OCI-LY3 (cell line): ENCODE results near the gene PIP4P1.

Source experiments
- H2AFZ ChIP-seq: fragments of 200-600, 300-600 bp; shearing (Covaris generic); 2 replicates; pipeline ENCODE4 v1.6.0; 2014; ENCODE audit warnings: antibody characterized with exemption, low read depth, low read length
- H3K27ac ChIP-seq: fragments of 200-600, 300-600 bp; sonication (generic); 2 replicates; pipeline ENCODE4 v1.5.1; 2014; ENCODE audit warnings: mild to moderate bottlenecking, low read length, moderate library complexity, mixed read lengths
- H3K27me3 ChIP-seq: fragments of 200-600, 300-600 bp; sonication (generic); 2 replicates; pipeline ENCODE4 v1.6.1; 2014; ENCODE audit warnings: low read depth, low read length, mixed read lengths
- H3K36me3 ChIP-seq: fragments of 200-600, 300-600 bp; sonication (generic); replicated peaks from 2 replicates; pipeline ENCODE3; 2014; ENCODE audit warnings: low read depth, low read length, mixed read lengths
- H3K4me1 ChIP-seq: fragments of 300-600, 200-600 bp; sonication (generic); 2 replicates; pipeline ENCODE4 v1.6.1; 2014; ENCODE audit warnings: low read length, mixed read lengths
- H3K4me2 ChIP-seq: fragments of 200-600, 300-600 bp; sonication (generic); 2 replicates; pipeline ENCODE4 v1.6.1; 2014; ENCODE audit warnings: low read length, mixed read lengths
- H3K4me3 ChIP-seq: fragments of 300-600, 200-600 bp; sonication (generic); 2 replicates; pipeline ENCODE4 v1.5.1; 2014; ENCODE audit warnings: antibody characterized with exemption, mild to moderate bottlenecking, low read length, moderate library complexity
- H3K79me2 ChIP-seq: fragments of 300-600, 200-600 bp; shearing (Covaris generic); 2 replicates; pipeline ENCODE4 v1.6.1; 2014; ENCODE audit warnings: mild to moderate bottlenecking, low read length, mixed read lengths
- H3K9ac ChIP-seq: fragments of 300-600, 200-600 bp; shearing (Covaris generic); 2 replicates; pipeline ENCODE4 v1.6.0; 2014; ENCODE audit warnings: mild to moderate bottlenecking, low read length, moderate library complexity
- H3K9me3 ChIP-seq: fragments of 200-600, 300-600 bp; shearing (Covaris generic); 2 replicates; pipeline ENCODE4 v1.6.1; 2014; ENCODE audit warnings: low read length, mixed read lengths; ENCODE audit not compliant: insufficient read depth
- H4K20me1 ChIP-seq: fragments of 200-600, 300-600 bp; sonication (generic); 2 replicates; pipeline ENCODE4 v1.6.1; 2016; ENCODE audit warnings: low read length, mixed read lengths; ENCODE audit not compliant: insufficient read depth
- EZH2phosphoT487 ChIP-seq: fragments of 200-600 bp; shearing (Covaris generic); IDR thresholded peaks from 2 replicates; pipeline ENCODE4 v1.6.1; 2018; ENCODE audit warnings: antibody characterized with exemption, mixed run types, low read depth
- TF ChIP-seq, protein P1 (sequence below): fragments of 200-600, 300-600 bp; sonication (generic); IDR thresholded peaks from 2 replicates; pipeline ENCODE4 v1.5.1; 2014; ENCODE audit warnings: antibody characterized with exemption, low read length, low read depth

The PIP4P1 gene

DNA sequence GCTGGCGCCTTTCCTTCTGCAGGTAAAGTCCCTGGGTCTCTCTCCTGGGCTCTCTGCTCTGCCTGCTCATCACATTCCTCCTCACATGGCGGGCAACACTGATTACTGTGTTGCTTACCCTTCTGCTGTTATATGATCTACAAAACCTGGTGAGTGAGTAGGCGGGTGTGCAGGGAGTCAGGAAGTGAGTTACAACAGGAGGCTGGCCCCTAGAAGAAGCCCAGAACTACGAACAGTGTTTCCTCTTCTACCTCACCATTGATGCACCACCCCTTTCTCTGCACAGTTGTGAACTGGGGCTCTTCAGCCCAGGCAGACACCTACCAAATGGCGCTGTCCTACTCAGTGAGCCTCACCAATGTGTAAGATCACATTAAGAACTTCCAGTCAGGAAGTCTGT, 20.4 kb downstream of the PIP4P1 start:
- H3K4me3 ChIP-seq: no peak overlapping the region
- 0 out of 2 replicates have a peak overlapping the region, but pooled peaks have one; percentile 16 for H3K4me2 ChIP-seq
- H3K4me1 ChIP-seq: peaks cover 39% of the 10 kb centered on the region
- H3K9ac ChIP-seq: no peak overlapping the region
- no peaks in the 10 kb centered on the region for H4K20me1 ChIP-seq
- H3K79me2 ChIP-seq: no peaks in the 10 kb centered on the region
- no peak overlapping the region for H3K27ac ChIP-seq
- H2AFZ ChIP-seq: no peak overlapping the region
- H3K9me3 ChIP-seq: no peaks in the 10 kb centered on the region
- no peak for TF ChIP-seq EZH2phosphoT487
- TF ChIP-seq, protein P1, sequence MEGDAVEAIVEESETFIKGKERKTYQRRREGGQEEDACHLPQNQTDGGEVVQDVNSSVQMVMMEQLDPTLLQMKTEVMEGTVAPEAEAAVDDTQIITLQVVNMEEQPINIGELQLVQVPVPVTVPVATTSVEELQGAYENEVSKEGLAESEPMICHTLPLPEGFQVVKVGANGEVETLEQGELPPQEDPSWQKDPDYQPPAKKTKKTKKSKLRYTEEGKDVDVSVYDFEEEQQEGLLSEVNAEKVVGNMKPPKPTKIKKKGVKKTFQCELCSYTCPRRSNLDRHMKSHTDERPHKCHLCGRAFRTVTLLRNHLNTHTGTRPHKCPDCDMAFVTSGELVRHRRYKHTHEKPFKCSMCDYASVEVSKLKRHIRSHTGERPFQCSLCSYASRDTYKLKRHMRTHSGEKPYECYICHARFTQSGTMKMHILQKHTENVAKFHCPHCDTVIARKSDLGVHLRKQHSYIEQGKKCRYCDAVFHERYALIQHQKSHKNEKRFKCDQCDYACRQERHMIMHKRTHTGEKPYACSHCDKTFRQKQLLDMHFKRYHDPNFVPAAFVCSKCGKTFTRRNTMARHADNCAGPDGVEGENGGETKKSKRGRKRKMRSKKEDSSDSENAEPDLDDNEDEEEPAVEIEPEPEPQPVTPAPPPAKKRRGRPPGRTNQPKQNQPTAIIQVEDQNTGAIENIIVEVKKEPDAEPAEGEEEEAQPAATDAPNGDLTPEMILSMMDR: no peak
- H3K36me3 ChIP-seq: peaks cover 35% of the 10 kb centered on the region
- H3K27me3 ChIP-seq: no peaks in the 10 kb centered on the region

DNA sequence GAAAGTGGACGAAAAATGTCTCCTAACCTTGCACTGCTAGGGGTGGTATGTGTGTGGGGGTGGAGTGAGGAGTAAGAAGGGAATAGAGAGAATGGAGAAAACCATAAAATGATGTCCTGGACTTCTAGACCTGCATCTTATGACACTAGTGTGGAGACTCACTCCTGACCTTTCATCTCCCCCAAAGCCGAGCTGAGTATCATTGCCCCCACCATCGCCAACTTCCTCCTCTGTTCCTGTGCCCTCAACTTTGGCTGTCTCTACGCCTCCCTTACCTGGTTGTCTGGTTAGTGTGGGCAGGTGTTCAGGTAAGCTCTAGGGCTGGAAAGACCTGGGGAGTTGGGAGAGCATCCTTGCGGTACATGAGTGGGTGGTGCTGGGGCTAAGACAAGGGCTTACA, 20.8 kb downstream of the PIP4P1 start:
- no peak overlapping the region for H3K4me3 ChIP-seq
- H3K9me3 ChIP-seq: no peaks in the 10 kb centered on the region
- TF ChIP-seq, protein P1: no peak
- no peak for TF ChIP-seq EZH2phosphoT487
- H4K20me1 ChIP-seq: no peaks in the 10 kb centered on the region
- no peak overlapping the region for H3K9ac ChIP-seq
- H3K27ac ChIP-seq: no peak overlapping the region
- no peaks in the 10 kb centered on the region for H3K79me2 ChIP-seq
- no peak overlapping the region for H2AFZ ChIP-seq
- peaks cover 31% of the 10 kb centered on the region for H3K36me3 ChIP-seq
- H3K4me1 ChIP-seq: peaks cover 39% of the 10 kb centered on the region
- no peak overlapping the region for H3K4me2 ChIP-seq
- no peaks in the 10 kb centered on the region for H3K27me3 ChIP-seq

DNA sequence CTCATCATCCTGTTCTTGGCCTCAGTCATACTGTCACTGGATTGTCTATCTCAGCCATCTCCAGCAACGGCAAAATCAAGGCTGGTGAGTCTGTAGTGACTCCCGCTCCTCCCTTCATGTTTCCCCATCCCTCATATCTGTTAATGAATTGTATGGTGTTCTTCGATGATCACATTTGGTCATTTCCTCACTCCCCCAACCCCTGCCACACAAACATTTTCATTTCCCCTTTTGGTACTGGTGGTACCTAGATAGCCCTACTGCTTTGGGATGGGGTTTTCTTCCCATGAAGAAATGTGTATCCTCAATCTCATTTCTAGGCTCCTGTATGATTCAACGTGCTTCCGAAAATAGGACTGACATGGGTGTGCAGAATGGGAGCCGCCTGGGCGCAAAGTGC, 22.6 kb downstream of the PIP4P1 start:
- Histone ChIP-seq H3K4me2 (peak overlapping the region; percentile 43), H3K36me3 (peaks cover 16% of the 10 kb centered on the region), H3K79me2 (no peaks in the 10 kb centered on the region), H2AFZ (no peak overlapping the region), H4K20me1 (no peaks in the 10 kb centered on the region), H3K27ac (no peak overlapping the region), H3K9me3 (no peaks in the 10 kb centered on the region), H3K4me3 (peak overlapping the region; percentile 10; the same call in 1 of the 2 replicates), H3K4me1 (peaks cover 41% of the 10 kb centered on the region), H3K9ac (no peak overlapping the region), H3K27me3 (no peaks in the 10 kb centered on the region)
- no peak for TF ChIP-seq EZH2phosphoT487

DNA sequence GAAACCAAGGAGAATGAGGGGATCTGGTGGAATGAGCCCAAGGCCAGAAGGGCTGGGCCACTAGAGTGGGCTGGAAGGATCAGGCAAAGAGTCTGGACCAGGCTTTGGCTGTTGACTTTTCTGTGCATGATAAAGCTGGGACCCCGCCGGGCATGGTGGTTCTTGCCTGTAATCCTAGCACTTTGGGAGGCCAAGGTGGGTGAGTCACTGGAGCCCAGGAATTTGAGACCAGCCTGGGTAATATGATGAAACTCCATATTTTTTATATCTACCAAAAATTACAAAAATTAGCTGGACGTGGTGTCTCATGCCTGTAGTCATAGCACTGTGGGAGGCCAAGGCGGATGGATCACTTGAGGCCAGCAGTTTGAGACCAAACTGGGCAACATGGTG, 24.9 kb downstream of the PIP4P1 start:
- Histone ChIP-seq H3K79me2 (no peaks in the 10 kb centered on the region), H3K4me1 (peaks cover 38% of the 10 kb centered on the region), H3K9ac (no peak overlapping the region), H4K20me1 (no peaks in the 10 kb centered on the region), H2AFZ (no peak overlapping the region), H3K9me3 (no peaks in the 10 kb centered on the region), H3K4me2 (no peak overlapping the region), H3K36me3 (peaks cover 5% of the 10 kb centered on the region), H3K4me3 (no peak overlapping the region), H3K27me3 (no peaks in the 10 kb centered on the region), H3K27ac (no peak overlapping the region)
- TF ChIP-seq, protein P1: no peak
- no peak for TF ChIP-seq EZH2phosphoT487
